Measurements from ENCODE around the gene TP53. TPM values are rescaled to one million over a fixed set of nuclear protein-coding genes. Genes with fewer than 3 reads are reported as not detected.

TP53 gene
- total and polyA plus RNA-seq, 4 donors = 22.3 to 57.0 (median 27.5) TPM

DNA sequence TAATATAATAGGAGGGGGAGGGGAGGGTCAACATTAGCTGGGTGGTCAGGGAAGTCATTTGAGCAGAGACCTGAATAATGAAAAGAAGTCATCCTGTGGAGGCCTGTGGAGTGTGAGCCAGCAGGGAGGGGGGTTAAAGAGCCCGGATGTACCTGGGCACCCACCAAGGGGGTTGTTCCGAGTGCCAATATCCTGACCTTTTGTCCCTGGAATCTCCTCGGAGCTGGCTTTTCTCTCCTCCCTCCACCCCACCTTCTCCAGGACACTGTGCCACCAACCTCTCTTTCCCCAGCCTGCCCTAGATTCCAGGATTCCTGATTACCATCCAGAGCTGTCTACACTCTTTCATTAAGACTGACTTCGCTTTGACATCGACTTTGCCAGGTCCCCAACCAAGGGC lies 51.1 kb downstream of the TP53 start:
- peaks cover 0 to 7% (median 0%) of the 10 kb centered on the region in 5 donors for H3K4me1 ChIP-seq (ENCODE audit: control insufficient read depth in 5 of 5, insufficient read depth in 5 of 5, low read length in 5 of 5)
- no peak for ATAC-seq (ENCODE audit: insufficient read depth, low FRiP score)
- no peaks in the 10 kb centered on the region for H3K36me3 ChIP-seq (ENCODE audit: control insufficient read depth in 4 of 4, insufficient read depth in 4 of 4, low read length in 4 of 4)
- H3K9ac ChIP-seq (ENCODE audit: insufficient read depth in 1 of 2, low read length in 2 of 2) = no peak overlapping the region
- WGBS, 2 donors = 67 to 82% methylated on average over 5 of the region's 5 CpGs
- no peak for DNase-seq
- TF ChIP-seq, protein P1, sequence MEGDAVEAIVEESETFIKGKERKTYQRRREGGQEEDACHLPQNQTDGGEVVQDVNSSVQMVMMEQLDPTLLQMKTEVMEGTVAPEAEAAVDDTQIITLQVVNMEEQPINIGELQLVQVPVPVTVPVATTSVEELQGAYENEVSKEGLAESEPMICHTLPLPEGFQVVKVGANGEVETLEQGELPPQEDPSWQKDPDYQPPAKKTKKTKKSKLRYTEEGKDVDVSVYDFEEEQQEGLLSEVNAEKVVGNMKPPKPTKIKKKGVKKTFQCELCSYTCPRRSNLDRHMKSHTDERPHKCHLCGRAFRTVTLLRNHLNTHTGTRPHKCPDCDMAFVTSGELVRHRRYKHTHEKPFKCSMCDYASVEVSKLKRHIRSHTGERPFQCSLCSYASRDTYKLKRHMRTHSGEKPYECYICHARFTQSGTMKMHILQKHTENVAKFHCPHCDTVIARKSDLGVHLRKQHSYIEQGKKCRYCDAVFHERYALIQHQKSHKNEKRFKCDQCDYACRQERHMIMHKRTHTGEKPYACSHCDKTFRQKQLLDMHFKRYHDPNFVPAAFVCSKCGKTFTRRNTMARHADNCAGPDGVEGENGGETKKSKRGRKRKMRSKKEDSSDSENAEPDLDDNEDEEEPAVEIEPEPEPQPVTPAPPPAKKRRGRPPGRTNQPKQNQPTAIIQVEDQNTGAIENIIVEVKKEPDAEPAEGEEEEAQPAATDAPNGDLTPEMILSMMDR (IDR thresholded peaks at IDR 0.05; ENCODE audit: control extremely low read depth, extremely low read depth) = no peak
- no peak overlapping the region for H3K27ac ChIP-seq (ENCODE audit: low read depth in 1 of 2, low read length in 1 of 2)
- no peaks in the 10 kb centered on the region for H3K27me3 ChIP-seq (ENCODE audit: control insufficient read depth in 3 of 3, insufficient read depth in 3 of 3, low read length in 2 of 3)
- no peaks in the 10 kb centered on the region for H3K9me3 ChIP-seq (ENCODE audit: control insufficient read depth in 4 of 4, insufficient read depth in 3 of 4, low read length in 3 of 4)
- H3K4me3 ChIP-seq = no peak overlapping the region

DNA sequence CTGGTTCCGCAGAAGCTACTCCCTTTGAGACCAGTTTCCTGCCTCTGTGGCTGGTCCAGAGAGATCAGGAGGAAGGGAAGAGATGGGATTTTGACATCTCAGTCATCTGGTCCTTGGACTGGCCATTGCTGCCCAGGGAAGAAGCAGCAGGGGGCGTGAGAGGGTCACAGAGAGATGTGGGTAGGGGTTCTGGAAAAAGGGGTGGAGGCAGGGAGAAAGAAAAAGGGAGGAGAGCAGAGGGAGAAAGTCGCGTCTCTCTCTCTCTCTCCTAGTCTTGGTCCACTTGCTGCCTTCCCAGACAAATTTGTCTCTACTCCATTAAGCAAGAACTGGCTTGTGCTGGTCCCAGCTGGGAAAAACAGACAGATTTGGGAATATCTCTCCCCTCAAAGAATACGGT lies 52.9 kb downstream of the TP53 start:
- Histone ChIP-seq H3K36me3 (ENCODE audit: control insufficient read depth in 4 of 4, insufficient read depth in 4 of 4, low read length in 4 of 4) (no peaks in the 10 kb centered on the region), H3K4me3 (no peak overlapping the region), H3K9me3 (ENCODE audit: control insufficient read depth in 4 of 4, insufficient read depth in 3 of 4, low read length in 3 of 4) (no peaks in the 10 kb centered on the region), H3K4me1 (ENCODE audit: control insufficient read depth in 5 of 5, insufficient read depth in 5 of 5, low read length in 5 of 5) (peaks cover 0 to 7% (median 0%) of the 10 kb centered on the region in 5 donors), H3K9ac (ENCODE audit: insufficient read depth in 1 of 2, low read length in 2 of 2) (no peak overlapping the region), H3K27ac (ENCODE audit: low read depth in 1 of 2, low read length in 1 of 2) (no peak overlapping the region), H3K27me3 (ENCODE audit: control insufficient read depth in 3 of 3, insufficient read depth in 3 of 3, low read length in 2 of 3) (no peaks in the 10 kb centered on the region)
- no peak for ATAC-seq (ENCODE audit: insufficient read depth, low FRiP score)
- TF ChIP-seq, protein P1 (IDR thresholded peaks at IDR 0.05; ENCODE audit: control extremely low read depth, extremely low read depth) = no peak
- DNase-seq = peak; percentile 84 to 87 (median 87)
- 26 to 46% methylated on average over 5 of the region's 5 CpGs for WGBS, 2 donors

DNA sequence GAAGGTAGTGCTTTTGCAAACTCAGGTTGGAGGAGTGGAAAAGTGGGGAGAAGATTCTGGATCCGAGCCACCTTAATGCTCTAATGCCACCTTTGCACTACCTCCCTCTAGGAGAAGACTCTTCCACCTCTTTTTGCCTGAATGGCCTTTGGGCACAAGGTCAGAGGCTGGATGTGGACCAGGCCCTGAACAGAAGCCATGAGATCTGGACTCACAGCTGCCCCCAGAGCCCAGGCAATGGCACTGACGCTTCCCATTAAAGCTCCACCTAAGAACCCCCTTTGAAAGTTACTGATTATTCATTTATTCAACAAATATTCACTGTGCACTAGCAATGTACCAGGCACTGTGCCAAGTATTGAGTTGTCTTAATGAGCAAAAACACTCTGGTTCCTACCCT lies 54.2 kb downstream of the TP53 start:
- H3K36me3 ChIP-seq (ENCODE audit: control insufficient read depth in 4 of 4, insufficient read depth in 4 of 4, low read length in 4 of 4) = no peaks in the 10 kb centered on the region
- H3K9ac ChIP-seq (ENCODE audit: insufficient read depth in 1 of 2, low read length in 2 of 2) = no peak overlapping the region
- H3K27ac ChIP-seq (ENCODE audit: low read depth in 1 of 2, low read length in 1 of 2) = no peak overlapping the region
- DNase-seq = no peak
- TF ChIP-seq, protein P1 (IDR thresholded peaks at IDR 0.05; ENCODE audit: control extremely low read depth, extremely low read depth) = no peak
- H3K4me3 ChIP-seq = no peak overlapping the region
- ATAC-seq (ENCODE audit: insufficient read depth, low FRiP score) = no peak
- H3K9me3 ChIP-seq (ENCODE audit: control insufficient read depth in 4 of 4, insufficient read depth in 3 of 4, low read length in 3 of 4) = no peaks in the 10 kb centered on the region
- WGBS, 2 donors = 85 to 91% methylated on average over 2 of the region's 2 CpGs
- H3K4me1 ChIP-seq (ENCODE audit: control insufficient read depth in 5 of 5, insufficient read depth in 5 of 5, low read length in 5 of 5) = peaks cover 0 to 9% (median 0%) of the 10 kb centered on the region in 5 donors
- H3K27me3 ChIP-seq (ENCODE audit: control insufficient read depth in 3 of 3, insufficient read depth in 3 of 3, low read length in 2 of 3) = no peaks in the 10 kb centered on the region

DNA sequence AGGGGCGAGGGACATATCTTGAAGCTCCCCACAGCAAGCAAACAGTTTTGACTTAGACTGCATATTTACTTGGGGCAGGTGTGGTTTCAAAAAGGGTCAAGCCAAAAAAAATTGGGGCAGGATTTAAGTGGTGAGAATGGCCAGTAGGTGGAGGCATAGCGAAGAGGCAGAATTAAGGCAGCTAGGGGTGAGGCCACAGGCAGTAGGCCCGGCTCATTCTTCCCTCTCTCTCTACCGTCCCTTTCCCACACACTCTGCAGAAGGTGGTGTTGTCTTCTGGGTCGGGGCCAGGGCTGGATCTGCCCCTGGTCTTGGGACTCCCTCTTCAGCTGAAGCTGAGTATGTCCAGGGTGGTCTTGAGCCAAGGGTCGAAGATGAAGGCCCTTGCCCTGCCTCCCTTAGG lies 54.8 kb downstream of the TP53 start:
- peak in 2 of 3 donors; percentile 23 to 40 for DNase-seq
- WGBS, 2 donors = 42 to 46% methylated on average over 6 of the region's 6 CpGs
- ATAC-seq (ENCODE audit: insufficient read depth, low FRiP score) = no peak
- no peak overlapping the region for H3K27ac ChIP-seq (ENCODE audit: low read depth in 1 of 2, low read length in 1 of 2)
- H3K36me3 ChIP-seq (ENCODE audit: control insufficient read depth in 4 of 4, insufficient read depth in 4 of 4, low read length in 4 of 4) = no peaks in the 10 kb centered on the region
- H3K27me3 ChIP-seq (ENCODE audit: control insufficient read depth in 3 of 3, insufficient read depth in 3 of 3, low read length in 2 of 3) = no peaks in the 10 kb centered on the region
- TF ChIP-seq, protein P1 (IDR thresholded peaks at IDR 0.05; ENCODE audit: control extremely low read depth, extremely low read depth) = no peak
- H3K9me3 ChIP-seq (ENCODE audit: control insufficient read depth in 4 of 4, insufficient read depth in 3 of 4, low read length in 3 of 4) = no peaks in the 10 kb centered on the region
- H3K9ac ChIP-seq (ENCODE audit: insufficient read depth in 1 of 2, low read length in 2 of 2) = no peak overlapping the region
- no peak overlapping the region for H3K4me3 ChIP-seq
- peaks cover 0 to 13% (median 0%) of the 10 kb centered on the region in 5 donors for H3K4me1 ChIP-seq (ENCODE audit: control insufficient read depth in 5 of 5, insufficient read depth in 5 of 5, low read length in 5 of 5)

Data from lung (tissue), 12 donors.